K562 (cell line): ENCODE results near the gene IRF1. TPM values are rescaled to one million over a fixed set of nuclear protein-coding genes. Genes with fewer than 3 reads are reported as not detected.

Experiments used
- ATAC-seq: fragments of 200-7000 bp; cut with Tn5 transposase; 3 replicates; pipeline ENCODE4 v1.9.1; 2020; ENCODE audit warnings: moderate library complexity
- BruUV-seq: library from RNA; stranded (reverse); fragments of 400-500 nt; replicated peaks from 2 replicates; lab custom pipeline; 2021; lab: Mats Ljungman, UMichigan
- CTCF ChIA-PET: fragments of 300-600 bp; formaldehyde crosslinking; extraction: SDS; loops from one replicate; lab custom pipeline; 2021; ENCODE audit warnings: low intra/inter-chr PET ratio; lab: Yijun Ruan, JAX
- POLR2A ChIA-PET: fragments of 300-600, 350-650 bp; sonication (Branson Sonifier 250); formaldehyde crosslinking; extraction: SDS; loops from one replicate; lab custom pipeline; 2021; ENCODE audit warnings: antibody characterized with exemption, inconsistent platforms; lab: Yijun Ruan, JAX
- DNase-seq, 4 experiments: peaks; one replicate each; pipeline versions ENCODE4 v3.0.0 to v3.0.0-alpha.2; 2011 to 2018; ENCODE audit warnings: low spot score in 3 of 4, mixed read lengths in 3 of 4; ENCODE audit errors: extremely low read depth in 1 of 4
- FAIRE-seq: peaks from 2 replicates; lab custom pipeline; 2011; peaks lifted over from hg19 to GRCh38; lab: Jason Lieb, UNC
- H2AFZ ChIP-seq: 2 replicates; pipeline ENCODE4 v1.6.0; 2011; ENCODE audit warnings: low read depth, low read length, control low read depth, inconsistent platforms
- H3K27ac ChIP-seq: fragments of 200-600 bp; 3 replicates; pipeline ENCODE4 v1.8.0; 2011; ENCODE audit warnings: low read depth, mild to moderate bottlenecking, control low read depth, inconsistent platforms, low read length, moderate library complexity, mixed read lengths; ENCODE audit errors: extremely low read depth
- H3K27me3 ChIP-seq, 2 experiments: fragments of 300-600 bp in 1 of 2; 2 replicates in 1 of 2; 3 replicates in 1 of 2; pipeline versions ENCODE4 v1.6.0 to v1.8.0; 2011; ENCODE audit warnings: inconsistent platforms in 2 of 2, low read length in 2 of 2, mild to moderate bottlenecking in 1 of 2, mixed read lengths in 1 of 2, moderate library complexity in 1 of 2; ENCODE audit not compliant: control insufficient read depth in 2 of 2, insufficient read depth in 2 of 2
- H3K36me3 ChIP-seq: fragments of 300-600 bp; 3 replicates; pipeline ENCODE4 v1.8.0; 2011; ENCODE audit warnings: mild to moderate bottlenecking, low read length, inconsistent platforms; ENCODE audit not compliant: control insufficient read depth, insufficient read depth
- H3K4me1 ChIP-seq, 2 experiments: fragments of 200-600 bp in 1 of 2; replicated peaks in 1 of 2; 2 replicates in 1 of 2; 3 replicates in 1 of 2; pipeline versions ENCODE4 v1.5.1 to v1.8.0; 2011; ENCODE audit warnings: inconsistent platforms in 2 of 2, low read length in 2 of 2, mild to moderate bottlenecking in 1 of 2, mixed read lengths in 1 of 2, moderate library complexity in 1 of 2; ENCODE audit not compliant: control insufficient read depth in 2 of 2, insufficient read depth in 2 of 2
- H3K4me2 ChIP-seq: 2 replicates; pipeline ENCODE4 v1.6.1; 2011; ENCODE audit warnings: low read length, control low read depth, inconsistent platforms, mixed read lengths; ENCODE audit not compliant: insufficient read depth
- H3K4me3 ChIP-seq: fragments of 200-600 bp; sonication (generic), shearing (Covaris generic); 2 replicates; pipeline ENCODE4 v1.5.1; 2016; ENCODE audit warnings: control low read depth, inconsistent platforms
- H3K79me2 ChIP-seq: fragments of 200-600 bp; 3 replicates; pipeline ENCODE4 v1.8.0; 2011; ENCODE audit warnings: low read length, inconsistent platforms; ENCODE audit not compliant: control insufficient read depth, insufficient read depth
- H3K9ac ChIP-seq, 2 experiments: 2 replicates each; pipeline versions ENCODE4 v1.6.0 to v1.6.1; 2011; ENCODE audit warnings: low read depth in 2 of 2, low read length in 2 of 2, control low read depth in 1 of 2, inconsistent platforms in 1 of 2, mild to moderate bottlenecking in 1 of 2, mixed read lengths in 1 of 2; ENCODE audit not compliant: insufficient read depth in 1 of 2
- H3K9me1 ChIP-seq: one replicate; pipeline ENCODE4 v1.6.0; 2011; ENCODE audit warnings: inconsistent platforms, mild to moderate bottlenecking, low read length, moderate library complexity; ENCODE audit not compliant: control insufficient read depth, insufficient read depth
- H3K9me3 ChIP-seq: replicated peaks from 2 replicates; pipeline ENCODE4 v1.5.1; 2011; ENCODE audit warnings: low read depth, low read length, inconsistent platforms; ENCODE audit not compliant: control insufficient read depth, insufficient read depth
- H4K20me1 ChIP-seq: replicated peaks from 2 replicates; pipeline ENCODE4 v1.6.1; 2011; ENCODE audit warnings: low read length, inconsistent platforms, mixed read lengths; ENCODE audit not compliant: control insufficient read depth, insufficient read depth
- ESRRA ChIP-seq: fragments of 450-650 bp; IDR thresholded peaks from 2 replicates; pipeline ENCODE4 v1.6.1; 2014; ENCODE audit warnings: low read depth, mild to moderate bottlenecking, moderate library complexity, borderline replicate concordance
- MEF2D ChIP-seq: conservative IDR thresholded peaks from 2 replicates; pipeline ENCODE4 v1.6.1; 2016; ENCODE audit warnings: low read depth, missing genetic modification characterization, missing compliant biosample characterization
- NFATC3 ChIP-seq: fragments of 450-650 bp; IDR thresholded peaks from 2 replicates; pipeline ENCODE4 v1.6.1; 2017; ENCODE audit warnings: mild to moderate bottlenecking
- SMARCA4 ChIP-seq: fragments of 450-650 bp; IDR thresholded peaks from 2 replicates; pipeline ENCODE4 v1.6.1; 2016
- ZNF445 ChIP-seq: fragments of 250-450 bp; sonication (Bioruptor Pico); IDR thresholded peaks from 2 replicates; pipeline ENCODE4 v1.4.0; 2020; ENCODE audit warnings: low read depth, mild to moderate bottlenecking, moderate library complexity
- ZNF764 ChIP-seq: fragments of 250-450 bp; sonication (Bioruptor Pico); IDR thresholded peaks from 2 replicates; pipeline ENCODE4 v1.4.0; 2020; ENCODE audit warnings: low read depth, mild to moderate bottlenecking, moderate library complexity
- ZNF778 ChIP-seq: fragments of 450-650 bp; formaldehyde crosslinking; IDR thresholded peaks from 2 replicates; pipeline ENCODE4 v1.4.0; 2020; ENCODE audit warnings: mild to moderate bottlenecking, moderate library complexity
- WGBS: fragments of 100-300 bp; shearing (Covaris generic); methylation state at CpG from one replicate; pipeline ENCODE4 v1.1.6; 2016; ENCODE audit warnings: low coverage, mixed read lengths; ENCODE audit not compliant: insufficient coverage; ENCODE audit errors: missing lambda C conversion rate; 5-methylcytosine and 5-hydroxymethylcytosine counted together
- in situ Hi-C: fragments of 300-500 bp; cut with MboI; formaldehyde crosslinking; loops from 4 replicates; pipeline ENCODE4 v1.15.0; 2018; ENCODE audit warnings: inconsistent platforms, mixed read lengths
- intact Hi-C: fragments of 100-400 bp; cut with micrococcal nuclease; formaldehyde crosslinking; loops from 2 replicates; pipeline ENCODE4 v1.14.2; 2022
- polyA plus RNA-seq, 8 experiments: library from polyadenylated mRNA; depleted of rRNA in 4 of 8; stranded (reverse) in 5 of 8; unstranded in 3 of 8; fragments of >200 nt; fragmentation: Nextera tagmentation in 2 of 8; fragmentation: Illumina TruSeq in 1 of 8; extraction: Ambion mirVana in 2 of 8; extraction: Trizol in 1 of 8; gene quantifications; 2 replicates each; pipeline versions ENCODE4 v1.2.1 to v1.2.3, GENCODE V29; 2011 to 2014; ENCODE audit warnings: inconsistent platforms in 1 of 8, missing spikeins in 1 of 8
- total RNA-seq, 7 experiments: library from RNA; depleted of rRNA in 6 of 7; stranded (reverse); fragments of >200 nt in 6 of 7; fragmentation: Illumina TruSeq in 2 of 7; extraction: Trizol in 2 of 7; gene quantifications; 2 replicates each; pipeline versions ENCODE4 v1.2.1 to v1.2.3, GENCODE V29; 2011 to 2021; ENCODE audit warnings: low replicate concordance in 1 of 7
- TF ChIP-seq, protein P1 (sequence below): fragments of 450-650 bp; IDR thresholded peaks from 2 replicates; pipeline ENCODE4 v1.6.1; 2016; ENCODE audit warnings: low read depth, mild to moderate bottlenecking, moderate library complexity

IRF1 gene
- total and polyA plus RNA-seq, 9 of the 15 experiments (the other 6 are each of a cell fraction or from before 2014, with no cell fraction given), result 1.1 to 12.3 (median 5.9) TPM

DNA sequence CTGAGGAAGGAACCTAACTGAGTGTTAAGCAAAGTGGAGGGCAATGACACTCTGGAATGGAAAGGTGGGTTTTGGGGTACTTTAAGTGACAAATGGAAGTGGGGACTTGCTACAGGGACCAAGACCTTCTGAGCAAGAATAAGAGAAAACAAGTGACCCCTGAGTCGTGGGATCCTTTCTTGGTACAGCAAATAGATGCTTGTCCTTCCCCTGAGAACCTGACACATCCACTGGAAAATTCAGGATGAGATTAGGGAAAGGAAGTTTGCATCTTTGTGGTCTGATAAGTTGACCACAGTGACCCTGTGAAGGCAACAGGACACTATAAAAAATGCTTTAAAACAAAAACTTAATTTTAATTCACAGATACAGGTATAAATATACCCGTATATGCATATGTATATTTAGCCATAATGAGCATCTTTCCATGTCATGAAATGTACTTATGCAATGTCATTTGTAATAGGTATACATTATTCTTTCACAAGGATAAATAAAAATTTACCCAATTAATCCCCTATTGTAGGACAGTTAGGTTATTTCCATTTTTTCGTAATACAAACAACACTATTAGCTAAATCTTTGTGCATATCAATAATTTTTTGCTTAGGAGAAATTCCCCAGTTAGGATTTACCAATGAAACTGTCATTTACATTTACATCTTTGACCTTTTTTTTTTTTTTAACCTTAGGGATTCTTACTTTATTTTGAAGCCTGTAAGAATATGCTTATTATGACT lies 2.0 kb upstream of the IRF1 start:
- peak; percentile 14; the same call in 1 of the 2 replicates for TF ChIP-seq ESRRA
- TF ChIP-seq SMARCA4, result no peak
- TF ChIP-seq ZNF445 (CRISPR knock-in tag), result no peak
- 0 out of 2 replicates have a peak, but pooled peaks have one; percentile 5 for TF ChIP-seq MEF2D (tag)
- no peak for TF ChIP-seq ZNF764 (CRISPR knock-in tag)
- TF ChIP-seq NFATC3, result no peak
- TF ChIP-seq ZNF778, result no peak
- TF ChIP-seq, protein P1, sequence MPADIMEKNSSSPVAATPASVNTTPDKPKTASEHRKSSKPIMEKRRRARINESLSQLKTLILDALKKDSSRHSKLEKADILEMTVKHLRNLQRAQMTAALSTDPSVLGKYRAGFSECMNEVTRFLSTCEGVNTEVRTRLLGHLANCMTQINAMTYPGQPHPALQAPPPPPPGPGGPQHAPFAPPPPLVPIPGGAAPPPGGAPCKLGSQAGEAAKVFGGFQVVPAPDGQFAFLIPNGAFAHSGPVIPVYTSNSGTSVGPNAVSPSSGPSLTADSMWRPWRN, result no peak
- no peaks in the 10 kb centered on the region for H3K9me3 ChIP-seq
- H3K36me3 ChIP-seq, result peaks cover 13% of the 10 kb centered on the region; the same call in 1 of the 3 replicates
- BruUV-seq, result no TSS peak
- peaks cover 45 to 68% of the 10 kb centered on the region in 2 experiments for H3K4me1 ChIP-seq
- no peak overlapping the region for H3K4me2 ChIP-seq
- ChIA-PET CTCF (no interaction called here), POLR2A (interaction anchor here (0.6 to 5.2 kb wide), 4 partner anchors 13 to 303 kb away, joined by 3 to 115 read pairs (median 38); no protein-coding TSS in a partner anchor)
- in situ Hi-C loops, result loop anchor here (10.0 kb wide), 2 partner anchors 108 to 308 kb away; no protein-coding TSS in a partner anchor
- H3K27ac ChIP-seq, result no peak overlapping the region
- ATAC-seq (no peak), DNase-seq (no peak), FAIRE-seq (no peak)
- H3K9ac ChIP-seq, result peak overlapping the region in 1 of 2 experiments; percentile 12; a peak in 1 of 4 replicates
- H3K4me3 ChIP-seq, result no peak overlapping the region
- H3K79me2 ChIP-seq, result peaks cover 12% of the 10 kb centered on the region
- 63% methylated on average over 3 of the region's 3 CpGs for WGBS
- intact Hi-C loops, result no loop called here
- no peaks in the 10 kb centered on the region for H3K27me3 ChIP-seq
- no peak overlapping the region for H2AFZ ChIP-seq
- H4K20me1 ChIP-seq, result peaks cover 8% of the 10 kb centered on the region; the same call in 1 of the 2 replicates
- H3K9me1 ChIP-seq, result no peaks in the 10 kb centered on the region
